ENCODE data around the gene GPC5. TPM values are rescaled to one million over a fixed set of nuclear protein-coding genes. Genes with fewer than 3 reads are reported as not detected.

Gene GPC5
- total RNA-seq, 1 experiment from 2014 or later = 0.26 TPM

- DNase-seq (ENCODE audit: low read depth, low spot score) (no peak), ATAC-seq (no peak)
- Histone ChIP-seq H3K36me3 (ENCODE audit: control insufficient read depth, insufficient read depth, low read length) (no peaks in the 10 kb centered on the region), H3K27me3 (ENCODE audit: control insufficient read depth, insufficient read depth, low read length) (no peaks in the 10 kb centered on the region), H3K4me1 (ENCODE audit: control insufficient read depth, insufficient read depth, low read length) (no peaks in the 10 kb centered on the region), H3K9me3 (ENCODE audit: control insufficient read depth, insufficient read depth, low read depth, low read length) (no peaks in the 10 kb centered on the region), H3K27ac (ENCODE audit: low read length) (no peak overlapping the region), H3K4me3 (ENCODE audit: low read depth in 2 of 2, low read length in 2 of 2) (no peak overlapping the region)
- intact Hi-C loops (cut with micrococcal nuclease; ENCODE audit: unreplicated experiment) = no loop called here
- TF ChIP-seq TCF7L2 (IDR thresholded peaks at IDR 0.05; ENCODE audit: low read depth, low read length) (no peak), REST (IDR thresholded peaks at IDR 0.05; ENCODE audit: insufficient read depth in 1 of 2, low read depth in 2 of 2, low read length in 1 of 2) (no peak), CTCF (IDR thresholded peaks at IDR 0.05) (no peak), POLR2AphosphoS5 (IDR thresholded peaks at IDR 0.05; ENCODE audit: low read depth, low read length) (no peak), SIN3A (IDR thresholded peaks at IDR 0.05; ENCODE audit: borderline replicate concordance, insufficient read depth, low read depth, low read length) (no peak)
- no TSS peak for BruUV-seq (replicated peaks)
- ChIA-PET CTCF (no interaction called here), POLR2A (no interaction called here)
- in situ Hi-C loops (cut with HindIII; ENCODE audit: low pct_unique_long_range_greater_than_20kb, low sequenced_read_pairs) = no loop called here
These were observed 1096.5 kb downstream of the GPC5 start for GRCh38 chr13:92494915-92495314.

GRCh38 chr13:92500192-92500591, 1101.8 kb downstream of the GPC5 start:
- intact Hi-C loops (cut with micrococcal nuclease; ENCODE audit: unreplicated experiment) = no loop called here
- Histone ChIP-seq H3K4me3 (ENCODE audit: low read depth in 2 of 2, low read length in 2 of 2) (no peak overlapping the region), H3K4me1 (ENCODE audit: control insufficient read depth, insufficient read depth, low read length) (no peaks in the 10 kb centered on the region), H3K9me3 (ENCODE audit: control insufficient read depth, insufficient read depth, low read depth, low read length) (no peaks in the 10 kb centered on the region), H3K36me3 (ENCODE audit: control insufficient read depth, insufficient read depth, low read length) (no peaks in the 10 kb centered on the region), H3K27me3 (ENCODE audit: control insufficient read depth, insufficient read depth, low read length) (no peaks in the 10 kb centered on the region), H3K27ac (ENCODE audit: low read length) (no peak overlapping the region)
- DNase-seq (ENCODE audit: low read depth, low spot score) = no peak
- ChIA-PET POLR2A (no interaction called here), CTCF (no interaction called here)
- no peak for TF ChIP-seq SIN3A (IDR thresholded peaks at IDR 0.05; ENCODE audit: borderline replicate concordance, insufficient read depth, low read depth, low read length)
- TF ChIP-seq POLR2AphosphoS5 (IDR thresholded peaks at IDR 0.05; ENCODE audit: low read depth, low read length) = no peak
- TF ChIP-seq CTCF (IDR thresholded peaks at IDR 0.05) = no peak
- no peak for TF ChIP-seq REST (IDR thresholded peaks at IDR 0.05; ENCODE audit: insufficient read depth in 1 of 2, low read depth in 2 of 2, low read length in 1 of 2)
- no peak for TF ChIP-seq TCF7L2 (IDR thresholded peaks at IDR 0.05; ENCODE audit: low read depth, low read length)
- no TSS peak for BruUV-seq (replicated peaks)
- ATAC-seq = no peak
- in situ Hi-C loops (cut with HindIII; ENCODE audit: low pct_unique_long_range_greater_than_20kb, low sequenced_read_pairs) = no loop called here
